HuH-7.5 (cell line): ENCODE data around the gene COX6B2.

ENCODE experiments used
- DNase-seq: peaks from one replicate; pipeline ENCODE4 v3.0.0; 2011; ENCODE audit warnings: low spot score

The COX6B2 gene

GRCh38 chr19:55383279-55384130 is 29.0 kb upstream of the COX6B2 start:
- peak; percentile 90 for DNase-seq

GRCh38 chr19:55382522-55383054 is 28.1 kb upstream of the COX6B2 start:
- no peak for DNase-seq

- DNase-seq: no peak
These were observed 27.5 kb upstream of the COX6B2 start for GRCh38 chr19:55382013-55382412.

GRCh38 chr19:55379174-55379573 is 24.7 kb upstream of the COX6B2 start:
- no peak for DNase-seq

GRCh38 chr19:55377356-55378131 is 23.0 kb upstream of the COX6B2 start:
- DNase-seq: no peak

GRCh38 chr19:55376241-55376933 is 21.9 kb upstream of the COX6B2 start, which contains the start of gene TMEM190:
TMEM190 (plus strand) TSS chr19:55376826; CDS start chr19:55376854, 28 bp downstream.
- DNase-seq: no peak

- DNase-seq: peak; percentile 59
These were observed 19.7 kb upstream of the COX6B2 start for GRCh38 chr19:55373993-55374757.

GRCh38 chr19:55373306-55373992 is 18.9 kb upstream of the COX6B2 start:
- no peak for DNase-seq

- DNase-seq: no peak
These were observed 18.0 kb upstream of the COX6B2 start for GRCh38 chr19:55372316-55373081.

- no peak for DNase-seq
These were observed 15.9 kb upstream of the COX6B2 start, which contains the start of gene IL11 for GRCh38 chr19:55370305-55370988. IL11 (minus strand) TSS chr19:55370463; CDS start chr19:55370310, 153 bp downstream.

GRCh38 chr19:55369653-55370304 is 15.3 kb upstream of the COX6B2 start:
- DNase-seq: peak; percentile 93

GRCh38 chr19:55368701-55369563 is 14.4 kb upstream of the COX6B2 start:
- peak; percentile 74 for DNase-seq

GRCh38 chr19:55368106-55368505 is 13.6 kb upstream of the COX6B2 start:
- no peak for DNase-seq

- no peak for DNase-seq
These were observed 12.3 kb upstream of the COX6B2 start for GRCh38 chr19:55366790-55367189.

GRCh38 chr19:55365964-55366363 is 11.4 kb upstream of the COX6B2 start:
- no peak for DNase-seq

- DNase-seq: no peak
These were observed 10.7 kb upstream of the COX6B2 start for GRCh38 chr19:55365245-55365644.

GRCh38 chr19:55362990-55363716 is 8.6 kb upstream of the COX6B2 start, which contains the start of gene GARIN5B:
GARIN5B (minus strand) TSS chr19:55363260; CDS start chr19:55363066, 194 bp downstream.
- DNase-seq: no peak
